Measurements from ENCODE around the gene RBP4.
A peak's percentile ranks its signal among the peaks of the same experiment; 100 is the strongest.

The RBP4 gene

DNA sequence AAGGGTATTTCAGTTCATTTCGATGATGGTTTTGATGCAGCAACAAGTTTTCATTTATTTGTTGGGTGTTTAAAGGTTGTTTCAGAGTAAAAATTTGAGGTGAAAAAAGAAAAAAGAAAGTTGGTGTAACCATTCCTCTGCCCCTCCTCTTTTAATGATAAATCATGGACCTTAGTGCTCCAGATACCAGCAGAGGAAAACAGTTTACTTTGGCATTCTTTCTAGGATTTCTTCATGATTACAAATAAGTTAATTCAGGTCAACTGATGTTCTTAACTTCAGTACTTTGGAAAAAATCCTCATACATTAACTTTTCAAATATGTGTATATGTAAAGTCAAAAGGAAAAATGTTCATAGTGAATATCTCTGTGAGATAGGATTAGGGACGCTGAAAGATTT lies 2.0 kb upstream of the RBP4 start:
- TF ChIP-seq, protein P1, sequence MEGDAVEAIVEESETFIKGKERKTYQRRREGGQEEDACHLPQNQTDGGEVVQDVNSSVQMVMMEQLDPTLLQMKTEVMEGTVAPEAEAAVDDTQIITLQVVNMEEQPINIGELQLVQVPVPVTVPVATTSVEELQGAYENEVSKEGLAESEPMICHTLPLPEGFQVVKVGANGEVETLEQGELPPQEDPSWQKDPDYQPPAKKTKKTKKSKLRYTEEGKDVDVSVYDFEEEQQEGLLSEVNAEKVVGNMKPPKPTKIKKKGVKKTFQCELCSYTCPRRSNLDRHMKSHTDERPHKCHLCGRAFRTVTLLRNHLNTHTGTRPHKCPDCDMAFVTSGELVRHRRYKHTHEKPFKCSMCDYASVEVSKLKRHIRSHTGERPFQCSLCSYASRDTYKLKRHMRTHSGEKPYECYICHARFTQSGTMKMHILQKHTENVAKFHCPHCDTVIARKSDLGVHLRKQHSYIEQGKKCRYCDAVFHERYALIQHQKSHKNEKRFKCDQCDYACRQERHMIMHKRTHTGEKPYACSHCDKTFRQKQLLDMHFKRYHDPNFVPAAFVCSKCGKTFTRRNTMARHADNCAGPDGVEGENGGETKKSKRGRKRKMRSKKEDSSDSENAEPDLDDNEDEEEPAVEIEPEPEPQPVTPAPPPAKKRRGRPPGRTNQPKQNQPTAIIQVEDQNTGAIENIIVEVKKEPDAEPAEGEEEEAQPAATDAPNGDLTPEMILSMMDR (IDR thresholded peaks at IDR 0.05): no peak
- H3K27ac ChIP-seq: no peak overlapping the region
- no peak for DNase-seq (ENCODE audit: low spot score)
- H3K4me3 ChIP-seq: no peak overlapping the region

DNA sequence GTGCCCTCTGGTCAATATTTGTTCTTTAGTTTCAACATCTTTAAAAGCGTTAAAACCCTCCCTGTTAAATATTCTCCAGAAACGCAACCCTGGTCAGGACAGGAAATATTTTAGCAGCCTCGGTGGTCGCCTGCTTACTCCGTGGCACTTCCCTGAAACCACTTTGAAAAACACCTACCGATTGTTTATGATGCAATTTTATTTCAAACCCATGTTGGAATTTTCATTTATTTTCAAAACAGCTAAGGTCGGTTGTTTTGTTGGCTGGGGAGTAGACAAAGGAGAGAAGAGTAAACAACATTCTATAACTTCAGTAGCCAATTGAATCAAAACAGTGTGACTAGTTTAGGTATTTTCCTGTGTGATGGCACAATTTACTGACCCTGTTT lies 733 bp upstream of the RBP4 start:
- no peak overlapping the region for H3K4me3 ChIP-seq
- no peak overlapping the region for H3K27ac ChIP-seq
- DNase-seq (ENCODE audit: low spot score): no peak
- TF ChIP-seq, protein P1 (IDR thresholded peaks at IDR 0.05): no peak

DNA sequence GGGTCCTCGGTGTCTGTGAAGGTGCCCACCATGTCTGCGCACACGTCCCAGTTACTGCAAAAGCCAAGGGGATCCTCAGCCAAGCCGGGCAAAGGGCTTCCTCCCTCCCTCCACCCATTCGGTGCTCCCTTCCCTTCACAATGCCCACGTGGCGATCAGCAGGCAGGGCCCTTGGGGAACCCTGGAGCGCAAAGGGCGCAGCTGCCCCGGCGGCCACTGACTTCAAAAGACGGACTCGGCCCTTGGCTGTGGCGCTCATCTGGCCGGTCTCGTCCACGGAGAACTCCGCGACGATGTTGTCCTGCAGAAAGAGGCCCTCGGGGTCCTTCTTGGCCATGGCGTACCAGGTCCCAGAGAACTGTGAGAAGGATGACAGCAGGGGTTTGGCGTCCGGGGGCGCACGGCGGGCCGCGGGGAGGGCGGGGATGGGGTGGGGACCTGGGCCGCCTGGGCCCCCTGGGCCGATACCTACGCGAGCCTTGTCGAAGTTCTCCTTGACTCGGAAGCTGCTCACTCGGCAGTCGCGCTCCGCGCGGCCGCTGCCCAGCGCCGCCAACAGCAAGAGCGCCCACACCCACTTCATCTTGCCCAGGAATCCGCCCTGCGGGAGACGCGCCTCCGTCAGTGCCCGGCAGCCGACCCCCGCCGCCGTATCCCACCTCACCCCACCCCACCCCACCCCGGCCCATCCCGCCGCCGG lies 439 bp downstream of the RBP4 start:
- H3K27ac ChIP-seq: no peak overlapping the region
- peak overlapping the region; percentile 77 for H3K4me3 ChIP-seq
- TF ChIP-seq, protein P1 (IDR thresholded peaks at IDR 0.05): no peak
- no peak for DNase-seq (ENCODE audit: low spot score)

DNA sequence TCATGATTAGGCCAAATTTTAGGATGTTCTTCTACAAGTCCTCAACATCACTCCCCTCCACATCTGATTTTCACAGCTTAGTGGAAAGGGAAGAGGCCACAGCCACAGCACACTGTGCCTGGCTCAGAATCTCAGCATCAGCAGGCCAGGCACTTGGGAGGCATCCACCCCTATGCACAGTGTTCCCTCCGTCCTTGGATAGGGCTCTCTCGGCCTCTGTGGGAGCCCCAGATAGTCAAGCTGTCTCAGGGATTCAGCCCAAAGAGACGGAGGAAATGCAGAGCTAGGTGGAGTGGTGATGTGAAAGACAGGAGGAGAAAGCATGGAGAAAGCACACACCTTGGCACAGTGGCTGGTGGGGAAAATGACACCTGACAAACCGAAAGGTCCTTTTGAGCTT lies 1.3 kb downstream of the RBP4 start:
- DNase-seq (ENCODE audit: low spot score): no peak
- TF ChIP-seq, protein P1 (IDR thresholded peaks at IDR 0.05): no peak
- H3K27ac ChIP-seq: no peak overlapping the region
- no peak overlapping the region for H3K4me3 ChIP-seq

DNA sequence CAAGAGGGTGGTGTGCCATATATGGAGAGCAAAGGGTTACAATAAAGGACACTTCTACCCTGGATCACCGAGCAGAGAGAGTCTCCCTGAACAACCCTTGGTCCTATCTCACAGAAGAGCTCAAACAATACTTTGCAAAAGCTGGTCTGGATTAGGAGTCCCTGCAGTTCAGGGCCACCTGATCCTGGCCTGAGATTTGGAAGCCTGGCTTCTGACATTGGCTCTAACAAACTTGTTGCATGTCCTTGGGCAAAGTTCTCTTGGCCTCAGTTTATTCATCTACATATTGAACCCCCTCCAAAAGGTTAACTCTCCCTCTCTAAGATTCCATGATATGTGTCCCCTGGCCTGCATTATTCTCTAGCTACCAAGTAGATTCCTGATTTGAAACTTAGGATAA lies 1.7 kb downstream of the RBP4 start:
- DNase-seq (ENCODE audit: low spot score): no peak
- H3K27ac ChIP-seq: no peak overlapping the region
- H3K4me3 ChIP-seq: no peak overlapping the region
- TF ChIP-seq, protein P1 (IDR thresholded peaks at IDR 0.05): no peak

DNA sequence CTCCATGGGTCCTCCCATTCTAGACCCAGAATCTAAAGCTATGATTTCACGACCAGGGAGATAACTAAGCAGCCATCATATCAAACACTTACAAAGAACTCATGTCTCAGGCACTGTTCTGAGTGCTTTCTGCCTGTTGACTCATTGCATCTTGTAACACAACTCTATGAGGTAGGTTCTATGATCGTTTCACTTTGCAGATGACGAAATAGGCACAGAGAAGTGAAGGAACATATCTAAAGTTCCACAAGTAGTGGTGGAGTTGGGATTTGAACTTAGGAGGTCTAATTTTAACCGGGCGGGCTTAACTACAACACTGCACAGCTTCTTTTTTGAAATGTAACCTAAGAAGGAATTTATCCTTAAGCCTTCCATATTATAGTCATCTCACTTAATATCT lies 2.9 kb downstream of the RBP4 start:
- H3K4me3 ChIP-seq: no peak overlapping the region
- no peak overlapping the region for H3K27ac ChIP-seq
- TF ChIP-seq, protein P1 (IDR thresholded peaks at IDR 0.05): no peak
- DNase-seq (ENCODE audit: low spot score): no peak

DNA sequence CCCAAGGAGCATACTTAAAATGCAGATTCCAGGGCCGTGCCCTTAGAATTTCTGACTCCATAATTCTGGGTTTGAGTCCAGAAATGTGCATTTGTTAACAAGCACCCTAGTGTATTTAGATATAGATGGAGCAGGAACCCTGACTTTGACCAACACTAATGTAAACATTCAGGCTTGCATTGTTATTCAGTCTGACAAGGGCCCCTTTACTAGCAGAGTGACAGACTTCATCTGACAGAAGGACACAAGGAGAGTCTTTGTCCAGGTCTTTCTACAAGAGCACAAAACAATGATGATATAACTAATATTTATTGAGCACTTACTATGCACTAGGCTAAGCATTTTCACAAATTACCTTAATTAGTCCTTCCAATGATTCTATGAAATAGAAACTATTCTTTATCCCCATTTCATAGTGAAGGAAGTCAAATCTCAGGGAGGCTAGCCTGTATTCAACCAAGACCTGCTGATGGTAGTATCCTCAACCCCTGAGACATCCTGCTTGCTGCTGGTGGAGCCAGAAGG lies 3.9 kb downstream of the RBP4 start:
- Histone ChIP-seq H3K27ac (no peak overlapping the region), H3K4me3 (no peak overlapping the region)
- DNase-seq (ENCODE audit: low spot score): no peak
- TF ChIP-seq, protein P1 (IDR thresholded peaks at IDR 0.05): no peak

Data from coronary artery (tissue), 2 donors.